ENCODE results near the gene TRHDE.

TRHDE gene

GRCh38 chr12:72315858-72316257, 43.7 kb downstream of the TRHDE start:
- Histone ChIP-seq H3K27me3 (ENCODE audit: insufficient read depth, low read depth) (no peaks in the 10 kb centered on the region), H2AFZ (ENCODE audit: low read depth) (no peak overlapping the region), H3K27ac (no peak overlapping the region), H3K4me1 (ENCODE audit: low read depth, poor library complexity, severe bottlenecking) (peaks cover 10% of the 10 kb centered on the region), H3K79me2 (ENCODE audit: insufficient read depth, low read depth) (no peaks in the 10 kb centered on the region), H3K9ac (no peak overlapping the region), H3K4me3 (IDR thresholded peaks at IDR 0.05; ENCODE audit: insufficient read depth, low read depth, low read length) (no peak overlapping the region), H3K4me2 (no peak overlapping the region), H4K20me1 (ENCODE audit: insufficient read depth) (no peaks in the 10 kb centered on the region), H3K36me3 (ENCODE audit: insufficient read depth) (no peaks in the 10 kb centered on the region)
- TF ChIP-seq, protein P1, sequence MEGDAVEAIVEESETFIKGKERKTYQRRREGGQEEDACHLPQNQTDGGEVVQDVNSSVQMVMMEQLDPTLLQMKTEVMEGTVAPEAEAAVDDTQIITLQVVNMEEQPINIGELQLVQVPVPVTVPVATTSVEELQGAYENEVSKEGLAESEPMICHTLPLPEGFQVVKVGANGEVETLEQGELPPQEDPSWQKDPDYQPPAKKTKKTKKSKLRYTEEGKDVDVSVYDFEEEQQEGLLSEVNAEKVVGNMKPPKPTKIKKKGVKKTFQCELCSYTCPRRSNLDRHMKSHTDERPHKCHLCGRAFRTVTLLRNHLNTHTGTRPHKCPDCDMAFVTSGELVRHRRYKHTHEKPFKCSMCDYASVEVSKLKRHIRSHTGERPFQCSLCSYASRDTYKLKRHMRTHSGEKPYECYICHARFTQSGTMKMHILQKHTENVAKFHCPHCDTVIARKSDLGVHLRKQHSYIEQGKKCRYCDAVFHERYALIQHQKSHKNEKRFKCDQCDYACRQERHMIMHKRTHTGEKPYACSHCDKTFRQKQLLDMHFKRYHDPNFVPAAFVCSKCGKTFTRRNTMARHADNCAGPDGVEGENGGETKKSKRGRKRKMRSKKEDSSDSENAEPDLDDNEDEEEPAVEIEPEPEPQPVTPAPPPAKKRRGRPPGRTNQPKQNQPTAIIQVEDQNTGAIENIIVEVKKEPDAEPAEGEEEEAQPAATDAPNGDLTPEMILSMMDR (conservative IDR thresholded peaks at IDR 0.05; ENCODE audit: low read depth, low read length), result no peak

- no peaks in the 10 kb centered on the region for H4K20me1 ChIP-seq (ENCODE audit: insufficient read depth)
- H3K9ac ChIP-seq, result no peak overlapping the region
- H3K4me1 ChIP-seq (ENCODE audit: low read depth, poor library complexity, severe bottlenecking), result peaks cover 10% of the 10 kb centered on the region
- no peak overlapping the region for H3K27ac ChIP-seq
- TF ChIP-seq, protein P1 (conservative IDR thresholded peaks at IDR 0.05; ENCODE audit: low read depth, low read length), result no peak
- H3K4me3 ChIP-seq (IDR thresholded peaks at IDR 0.05; ENCODE audit: insufficient read depth, low read depth, low read length), result no peak overlapping the region
- H3K4me2 ChIP-seq, result no peak overlapping the region
- H3K27me3 ChIP-seq (ENCODE audit: insufficient read depth, low read depth), result no peaks in the 10 kb centered on the region
- H3K36me3 ChIP-seq (ENCODE audit: insufficient read depth), result no peaks in the 10 kb centered on the region
- no peaks in the 10 kb centered on the region for H3K79me2 ChIP-seq (ENCODE audit: insufficient read depth, low read depth)
- no peak overlapping the region for H2AFZ ChIP-seq (ENCODE audit: low read depth)
Measured at GRCh38 chr12:72318341-72318740, 46.2 kb downstream of the TRHDE start.

DNA sequence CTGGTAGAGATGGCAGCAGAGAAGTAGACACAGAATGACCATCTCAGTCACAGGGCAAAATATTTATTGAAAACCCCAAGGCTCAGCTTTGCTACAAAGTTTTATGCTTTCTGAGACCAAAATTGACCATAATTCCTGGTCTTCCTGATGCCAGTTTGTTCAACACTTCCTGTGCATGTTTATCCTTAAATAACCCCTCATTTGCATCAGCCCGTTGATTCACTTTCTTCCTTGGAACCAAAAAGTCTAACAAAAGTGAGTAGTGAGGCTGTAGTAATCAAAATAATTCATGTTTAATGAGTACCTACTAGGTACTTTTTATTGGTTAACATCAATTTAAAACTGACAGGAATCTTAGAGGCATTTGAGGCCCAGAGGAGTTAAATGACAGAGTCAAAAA, 51.7 kb downstream of the TRHDE start:
- Histone ChIP-seq H3K4me2 (no peak overlapping the region), H3K36me3 (ENCODE audit: insufficient read depth) (no peaks in the 10 kb centered on the region), H2AFZ (ENCODE audit: low read depth) (no peak overlapping the region), H3K27me3 (ENCODE audit: insufficient read depth, low read depth) (no peaks in the 10 kb centered on the region), H3K4me3 (IDR thresholded peaks at IDR 0.05; ENCODE audit: insufficient read depth, low read depth, low read length) (no peak overlapping the region), H3K4me1 (ENCODE audit: low read depth, poor library complexity, severe bottlenecking) (peaks cover 13% of the 10 kb centered on the region), H4K20me1 (ENCODE audit: insufficient read depth) (no peaks in the 10 kb centered on the region), H3K9ac (no peak overlapping the region), H3K79me2 (ENCODE audit: insufficient read depth, low read depth) (no peaks in the 10 kb centered on the region), H3K27ac (no peak overlapping the region)
- TF ChIP-seq, protein P1 (conservative IDR thresholded peaks at IDR 0.05; ENCODE audit: low read depth, low read length), result no peak

GRCh38 chr12:72330301-72330700, 58.1 kb downstream of the TRHDE start:
- Histone ChIP-seq H3K27ac (peak overlapping the region; percentile 92), H2AFZ (ENCODE audit: low read depth) (peak overlapping the region; percentile 51), H3K4me1 (ENCODE audit: low read depth, poor library complexity, severe bottlenecking) (peaks cover 55% of the 10 kb centered on the region), H3K27me3 (ENCODE audit: insufficient read depth, low read depth) (no peaks in the 10 kb centered on the region), H3K4me2 (peak overlapping the region; percentile 88), H3K9ac (peak overlapping the region; percentile 73), H3K4me3 (IDR thresholded peaks at IDR 0.05; ENCODE audit: insufficient read depth, low read depth, low read length) (no peak overlapping the region), H3K79me2 (ENCODE audit: insufficient read depth, low read depth) (no peaks in the 10 kb centered on the region), H3K36me3 (ENCODE audit: insufficient read depth) (no peaks in the 10 kb centered on the region), H4K20me1 (ENCODE audit: insufficient read depth) (no peaks in the 10 kb centered on the region)
- TF ChIP-seq, protein P1 (conservative IDR thresholded peaks at IDR 0.05; ENCODE audit: low read depth, low read length), result no peak
